Mesenchymal stem cell (in vitro differentiated cells and primary cell): ENCODE measurements around the gene ZFHX3.

Source experiments
- DNase-seq: peaks from one replicate; pipeline ENCODE4 v3.0.0-alpha.2; 2013
- H2AFZ ChIP-seq: one replicate; pipeline ENCODE4 v1.6.1; 2013; ENCODE audit warnings: low read depth, mild to moderate bottlenecking, control low read depth, inconsistent platforms, low read length, moderate library complexity
- H2AK5ac ChIP-seq: 2 replicates; pipeline ENCODE4 v1.6.1; 2013; ENCODE audit warnings: low read length, moderate library complexity, mild to moderate bottlenecking, inconsistent platforms; ENCODE audit not compliant: severe bottlenecking
- H2BK120ac ChIP-seq: one replicate; pipeline ENCODE4 v1.6.1; 2013; ENCODE audit warnings: low read depth, mild to moderate bottlenecking, inconsistent platforms, low read length, moderate library complexity
- H2BK12ac ChIP-seq, 2 experiments: one replicate each; pipeline ENCODE4 v1.6.1; 2013; ENCODE audit warnings: inconsistent platforms in 2 of 2, low read length in 2 of 2, mild to moderate bottlenecking in 2 of 2, moderate library complexity in 2 of 2, control low read depth in 1 of 2
- H2BK15ac ChIP-seq: one replicate; pipeline ENCODE4 v1.6.1; 2013; ENCODE audit warnings: mild to moderate bottlenecking, low read depth, inconsistent platforms; ENCODE audit not compliant: poor library complexity, severe bottlenecking
- H2BK5ac ChIP-seq: 2 replicates; pipeline ENCODE4 v1.6.1; 2013; ENCODE audit warnings: low read depth, mild to moderate bottlenecking, low read length, control low read depth, inconsistent platforms; ENCODE audit not compliant: poor library complexity, severe bottlenecking
- H3K14ac ChIP-seq, 2 experiments: one replicate each; pipeline ENCODE4 v1.6.1; 2013; ENCODE audit warnings: inconsistent platforms in 2 of 2, low read length in 2 of 2, control low read depth in 1 of 2, mild to moderate bottlenecking in 1 of 2, moderate library complexity in 1 of 2
- H3K18ac ChIP-seq, 2 experiments: one replicate each; pipeline ENCODE4 v1.6.1; 2013; ENCODE audit warnings: inconsistent platforms in 2 of 2, low read length in 2 of 2, control low read depth in 1 of 2, low read depth in 1 of 2, mild to moderate bottlenecking in 1 of 2
- H3K23ac ChIP-seq, 2 experiments: one replicate each; pipeline ENCODE4 v1.6.1; 2013; ENCODE audit warnings: inconsistent platforms in 2 of 2, low read length in 2 of 2, mild to moderate bottlenecking in 2 of 2, moderate library complexity in 2 of 2, control low read depth in 1 of 2
- H3K27ac ChIP-seq: 2 replicates; pipeline ENCODE4 v1.5.1; 2013; ENCODE audit warnings: mild to moderate bottlenecking, moderate library complexity, low read length, control low read depth, inconsistent platforms; ENCODE audit not compliant: poor library complexity, severe bottlenecking
- H3K27me3 ChIP-seq, 2 experiments: 2 replicates each; pipeline versions ENCODE4 v1.6.1 to v1.7.0; 2013; ENCODE audit warnings: low read length in 2 of 2, mild to moderate bottlenecking in 2 of 2, moderate library complexity in 2 of 2, control low read depth in 1 of 2, inconsistent platforms in 1 of 2; ENCODE audit not compliant: control insufficient read depth in 1 of 2, insufficient read depth in 1 of 2
- H3K36me3 ChIP-seq, 2 experiments: 2 replicates each; pipeline versions ENCODE4 v1.6.1 to v1.7.0; 2013; ENCODE audit warnings: low read length in 2 of 2, control low read depth in 1 of 2, inconsistent platforms in 1 of 2, low read depth in 1 of 2, mild to moderate bottlenecking in 1 of 2; ENCODE audit not compliant: insufficient read depth in 2 of 2, control insufficient read depth in 1 of 2
- H3K4ac ChIP-seq, 2 experiments: one replicate each; pipeline ENCODE4 v1.6.1; 2013; ENCODE audit warnings: inconsistent platforms in 2 of 2, low read length in 2 of 2, mild to moderate bottlenecking in 2 of 2, moderate library complexity in 2 of 2, control low read depth in 1 of 2, low read depth in 1 of 2
- H3K4me1 ChIP-seq: 2 replicates; pipeline ENCODE4 v1.6.1; 2013; ENCODE audit warnings: low read depth, low read length, control low read depth; ENCODE audit not compliant: control insufficient read depth, insufficient read depth
- H3K4me2 ChIP-seq: 2 replicates; pipeline ENCODE4 v1.6.1; 2013; ENCODE audit warnings: low read length, mild to moderate bottlenecking, inconsistent platforms; ENCODE audit not compliant: poor library complexity, severe bottlenecking
- H3K4me3 ChIP-seq, 2 experiments: 2 replicates each; pipeline versions ENCODE4 v1.5.1 to v1.7.0; 2013; ENCODE audit warnings: low read length in 2 of 2, mild to moderate bottlenecking in 2 of 2, control low read depth in 1 of 2, low read depth in 1 of 2; ENCODE audit not compliant: insufficient read depth in 1 of 2
- H3K79me1 ChIP-seq: replicated peaks from 2 replicates; pipeline ENCODE4 v1.6.1; 2013; ENCODE audit warnings: mild to moderate bottlenecking, control low read depth, low read length, inconsistent platforms; ENCODE audit not compliant: poor library complexity, severe bottlenecking
- H3K9ac ChIP-seq: 2 replicates; pipeline ENCODE4 v1.7.0; 2013; ENCODE audit warnings: mild to moderate bottlenecking, low read length, moderate library complexity
- H3K9me3 ChIP-seq: 2 replicates; pipeline ENCODE4 v1.7.0; 2013; ENCODE audit warnings: mild to moderate bottlenecking, low read length; ENCODE audit not compliant: control insufficient read depth
- H4K8ac ChIP-seq: one replicate; pipeline ENCODE4 v1.6.1; 2013; ENCODE audit warnings: inconsistent platforms, mild to moderate bottlenecking, low read length, moderate library complexity
- H4K91ac ChIP-seq: one replicate; pipeline ENCODE4 v1.6.1; 2013; ENCODE audit warnings: mild to moderate bottlenecking, low read length, inconsistent platforms
- WGBS: methylation state at CpG from one replicate; pipeline ENCODE4 v1.1.7; 2013; ENCODE audit warnings: mixed read lengths; 5-methylcytosine and 5-hydroxymethylcytosine counted together

Gene ZFHX3

GRCh38 chr16:72796222-72796621 is 251.7 kb downstream of the ZFHX3 start:
- no peaks in the 10 kb centered on the region for H3K27me3 ChIP-seq
- no peak overlapping the region for H2AFZ ChIP-seq
- DNase-seq = no peak
- H3K9ac ChIP-seq = no peak overlapping the region
- peaks cover 1% of the 10 kb centered on the region for H3K79me1 ChIP-seq
- H3K27ac ChIP-seq = no peak overlapping the region
- no peak overlapping the region for H2BK5ac ChIP-seq
- H2BK120ac ChIP-seq = no peak overlapping the region
- no peak overlapping the region for H3K23ac ChIP-seq
- H2BK12ac ChIP-seq = no peak overlapping the region
- no peak overlapping the region for H4K91ac ChIP-seq
- H2AK5ac ChIP-seq = no peak overlapping the region
- no peaks in the 10 kb centered on the region for H3K4me1 ChIP-seq
- no peak overlapping the region for H3K14ac ChIP-seq
- no peak overlapping the region for H3K18ac ChIP-seq
- no peak overlapping the region for H3K4me2 ChIP-seq
- no peak overlapping the region for H3K4me3 ChIP-seq
- no peaks in the 10 kb centered on the region for H3K9me3 ChIP-seq
- no peak overlapping the region for H3K4ac ChIP-seq
- no peak overlapping the region for H4K8ac ChIP-seq
- peaks cover 51 to 79% of the 10 kb centered on the region in 2 experiments for H3K36me3 ChIP-seq
- 99% methylated on average over 17 of the region's 18 CpGs for WGBS
- no peak overlapping the region for H2BK15ac ChIP-seq

GRCh38 chr16:72794986-72795385 is 252.9 kb downstream of the ZFHX3 start:
- H3K9me3 ChIP-seq = no peaks in the 10 kb centered on the region
- no peak for DNase-seq
- no peak overlapping the region for H3K4me3 ChIP-seq
- H2AFZ ChIP-seq = no peak overlapping the region
- H3K27ac ChIP-seq = no peak overlapping the region
- no peak overlapping the region for H3K4me2 ChIP-seq
- H4K91ac ChIP-seq = peak overlapping the region; percentile 10
- no peak overlapping the region for H3K9ac ChIP-seq
- no peak overlapping the region for H2BK12ac ChIP-seq
- H3K79me1 ChIP-seq = no peaks in the 10 kb centered on the region
- no peak overlapping the region for H3K18ac ChIP-seq
- no peak overlapping the region for H4K8ac ChIP-seq
- H2AK5ac ChIP-seq = no peak overlapping the region
- no peak overlapping the region for H2BK120ac ChIP-seq
- H3K36me3 ChIP-seq = peaks cover 52 to 89% of the 10 kb centered on the region in 2 experiments
- H2BK15ac ChIP-seq = no peak overlapping the region
- no peaks in the 10 kb centered on the region for H3K4me1 ChIP-seq
- H3K23ac ChIP-seq = no peak overlapping the region
- no peaks in the 10 kb centered on the region for H3K27me3 ChIP-seq
- H3K4ac ChIP-seq = no peak overlapping the region
- no peak overlapping the region for H2BK5ac ChIP-seq
- H3K14ac ChIP-seq = no peak overlapping the region
- 96% methylated on average over 9 of the region's 9 CpGs for WGBS

- Histone ChIP-seq H2AFZ (no peak overlapping the region), H3K4me1 (no peaks in the 10 kb centered on the region), H3K36me3 (peaks cover 56 to 87% of the 10 kb centered on the region in 2 experiments), H4K91ac (no peak overlapping the region), H2BK15ac (no peak overlapping the region), H3K14ac (no peak overlapping the region), H3K79me1 (peaks cover 1% of the 10 kb centered on the region), H2BK12ac (no peak overlapping the region), H4K8ac (no peak overlapping the region), H3K9ac (no peak overlapping the region), H3K9me3 (no peaks in the 10 kb centered on the region), H3K4me3 (no peak overlapping the region), H2BK120ac (no peak overlapping the region), H3K18ac (no peak overlapping the region), H3K4ac (no peak overlapping the region), H2BK5ac (no peak overlapping the region), H2AK5ac (no peak overlapping the region), H3K27me3 (no peaks in the 10 kb centered on the region), H3K4me2 (no peak overlapping the region), H3K27ac (no peak overlapping the region), H3K23ac (no peak overlapping the region)
- no peak for DNase-seq
- 98% methylated on average over 13 of the region's 13 CpGs for WGBS
Measured at GRCh38 chr16:72794319-72794718, 253.6 kb downstream of the ZFHX3 start.

GRCh38 chr16:72793716-72794115 is 254.2 kb downstream of the ZFHX3 start:
- Histone ChIP-seq H3K27ac (no peak overlapping the region), H2BK5ac (no peak overlapping the region), H3K4ac (no peak overlapping the region), H3K9ac (no peak overlapping the region), H2BK12ac (no peak overlapping the region), H3K23ac (no peak overlapping the region), H4K91ac (no peak overlapping the region), H3K9me3 (no peaks in the 10 kb centered on the region), H3K4me2 (no peak overlapping the region), H3K4me3 (no peak overlapping the region), H3K36me3 (peaks cover 56 to 82% of the 10 kb centered on the region in 2 experiments), H3K79me1 (peaks cover 1% of the 10 kb centered on the region), H4K8ac (no peak overlapping the region), H2AFZ (no peak overlapping the region), H3K27me3 (no peaks in the 10 kb centered on the region), H2BK120ac (no peak overlapping the region), H3K14ac (no peak overlapping the region), H3K4me1 (no peaks in the 10 kb centered on the region), H2BK15ac (no peak overlapping the region), H2AK5ac (no peak overlapping the region), H3K18ac (no peak overlapping the region)
- WGBS = 96% methylated on average over 12 of the region's 12 CpGs
- DNase-seq = no peak
